Heart right ventricle (tissue), 16 donors: ENCODE results near the gene MX1. TPM values are rescaled to one million over a fixed set of nuclear protein-coding genes. Genes with fewer than 3 reads are reported as not detected.

Experiments
- ATAC-seq, 8 donors: fragments of 200-7000 bp; cut with Tn5 transposase; one replicate each; pipeline ENCODE4 v1.9.1; 2020; ENCODE audit warnings: mild to moderate bottlenecking in 8 of 8, moderate library complexity in 8 of 8, moderate number of reproducible peaks in 1 of 8
- DNase-seq, 2 donors: peaks; one replicate each; pipeline ENCODE4 v3.0.0-alpha.2; 2020
- H3K27ac ChIP-seq, 10 donors: fragments of 200-600 bp; sonication (generic) in 2 of 10; one replicate each; pipeline versions ENCODE4 v1.5.0 to v1.8.0; 2020 to 2022; ENCODE audit warnings: mild to moderate bottlenecking in 3 of 10
- H3K27me3 ChIP-seq, 7 donors: fragments of 200-600 bp; one replicate each; pipeline ENCODE4 v1.8.0; 2021 to 2022; ENCODE audit warnings: mild to moderate bottlenecking in 2 of 7
- H3K36me3 ChIP-seq, 9 donors: fragments of 200-600 bp; sonication (generic) in 1 of 9; one replicate each; pipeline versions ENCODE4 v1.5.0 to v1.8.0; 2020 to 2022; ENCODE audit warnings: mild to moderate bottlenecking in 2 of 9
- H3K4me1 ChIP-seq, 9 donors: fragments of 200-600 bp; sonication (generic) in 1 of 9; one replicate each; pipeline versions ENCODE4 v1.5.0 to v1.8.0; 2020 to 2022; ENCODE audit warnings: mild to moderate bottlenecking in 4 of 9
- H3K4me3 ChIP-seq, 10 donors: fragments of 200-600 bp; sonication (generic) in 2 of 10; one replicate each; pipeline versions ENCODE4 v1.5.0 to v1.8.0; 2020 to 2022; ENCODE audit warnings: mild to moderate bottlenecking in 7 of 10, moderate library complexity in 2 of 10
- H3K9me3 ChIP-seq, 11 donors: fragments of 200-600 bp in 10 of 11; sonication (generic) in 2 of 11; one replicate each; pipeline versions ENCODE4 v1.5.0 to v1.8.0; 2013 to 2022; ENCODE audit warnings: mild to moderate bottlenecking in 2 of 11, control low read depth in 1 of 11, moderate library complexity in 1 of 11
- CTCF ChIP-seq, 9 donors: fragments of 200-600 bp; sonication (generic) in 2 of 9; IDR thresholded peaks; one replicate each; pipeline versions ENCODE4 v1.5.0 to v1.8.0; 2021 to 2022; ENCODE audit warnings: antibody characterized with exemption in 9 of 9, mild to moderate bottlenecking in 5 of 9, moderate library complexity in 1 of 9
- WGBS, 2 donors: extraction: QIAGEN DNeasy Blood & Tissue Kit; methylation state at CpG; one replicate each; pipeline ENCODE4 v1.1.7; 2013; ENCODE audit warnings: inconsistent platforms in 1 of 2; 5-methylcytosine and 5-hydroxymethylcytosine counted together
- intact Hi-C, 10 donors: fragments of 100-400 bp; cut with DNase I; formaldehyde crosslinking; loops; one replicate each; pipeline versions ENCODE4 v1.11.1 to v1.14.2; 2022
- polyA plus RNA-seq, 2 donors: library from polyadenylated mRNA; stranded (reverse); fragments of 200-250 nt; gene quantifications; one replicate each; pipeline ENCODE4 v1.2.3, GENCODE V29; 2013
- total RNA-seq, 10 donors: library from RNA; stranded (reverse); fragmentation: NEBNext Ultra II Directional in 3 of 10; extraction: Animal tissue kit (Norgen Biotek cat#: 25700) in 3 of 10; gene quantifications; one replicate each; pipeline versions ENCODE4 v1.2.1 to v1.2.4, GENCODE V29; 2021 to 2023
- donor health status: Arrhythmogenic right ventricular cardiomyopathy.
- donor health status: ischemic (EF 13 %, LVEDD 7.1; RV severe dilation, severe dysfunction).
- donor health status: healthy with polysubstance abuse.
- donor health status: DM: no; HTN: yes; CAD: no.
- donor health status: DM: no; HTN: no; CAD: no.
- donor health status: ischemic (EF 25% LVEDD 6.9; RV normal size, moderate dysfunction).
- donor health status: ischemic (EF 25% LVEDD 5.7; RV mildly dilated, moderate dysfunction).
- donor health status: healthy.
- donor health status: DM: yes; HTN: yes; CAD: no.
- donor health status: Ischemic cardiomyopathy.
- donor health status: ischemic (EF 35%, LVEDD 5.7; RV mildly dilated, moderate dysfunction).
- donor health status: nonischemic (EF 11% LVEDD 7.7; RV severe dilation, severe dysfunction).
- donor health status: DM: yes; HTN: yes; CAD: no.
- donor health status: PGD.
- donor health status: ischemic (EF 29% LVEDD 5.4; RV normal size, mild dysfunction).
- donor health status: nonischemic (EF 23%, LVEDD 6.1; RV moderate dilation, normal function).

The MX1 gene
- total and polyA plus RNA-seq, 12 donors, result 5.4 to 50.0 (median 18.1) TPM

- TF ChIP-seq CTCF (IDR thresholded peaks at IDR 0.05), result no peak
- H3K36me3 ChIP-seq, result no peaks in the 10 kb centered on the region
- DNase-seq (no peak), ATAC-seq (no peak)
- no peaks in the 10 kb centered on the region for H3K9me3 ChIP-seq
- H3K27me3 ChIP-seq, result peaks cover 0 to 38% (median 11%) of the 10 kb centered on the region in 7 donors
- peaks cover 0 to under 1% (median 0%) of the 10 kb centered on the region in 9 donors for H3K4me1 ChIP-seq
- 50 to 54% methylated on average over 6 of the region's 6 CpGs for WGBS, 2 donors
- no peak overlapping the region for H3K4me3 ChIP-seq
- intact Hi-C loops, result no loop called here
- H3K27ac ChIP-seq, result no peak overlapping the region
These were observed 65.4 kb downstream of the MX1 start for GRCh38 chr21:41491412-41491811.

- TF ChIP-seq CTCF (IDR thresholded peaks at IDR 0.05), result no peak
- 93 to 95% methylated on average over 16 of the region's 16 CpGs for WGBS, 2 donors
- no peaks in the 10 kb centered on the region for H3K36me3 ChIP-seq
- H3K9me3 ChIP-seq, result no peaks in the 10 kb centered on the region
- DNase-seq (no peak), ATAC-seq (no peak)
- no peak overlapping the region for H3K4me3 ChIP-seq
- intact Hi-C loops, result no loop called here
- peaks cover 0 to 49% (median 15%) of the 10 kb centered on the region in 7 donors for H3K27me3 ChIP-seq
- H3K27ac ChIP-seq, result no peak overlapping the region
- no peaks in the 10 kb centered on the region for H3K4me1 ChIP-seq
These were observed 68.2 kb downstream of the MX1 start for GRCh38 chr21:41494242-41494641.

DNA sequence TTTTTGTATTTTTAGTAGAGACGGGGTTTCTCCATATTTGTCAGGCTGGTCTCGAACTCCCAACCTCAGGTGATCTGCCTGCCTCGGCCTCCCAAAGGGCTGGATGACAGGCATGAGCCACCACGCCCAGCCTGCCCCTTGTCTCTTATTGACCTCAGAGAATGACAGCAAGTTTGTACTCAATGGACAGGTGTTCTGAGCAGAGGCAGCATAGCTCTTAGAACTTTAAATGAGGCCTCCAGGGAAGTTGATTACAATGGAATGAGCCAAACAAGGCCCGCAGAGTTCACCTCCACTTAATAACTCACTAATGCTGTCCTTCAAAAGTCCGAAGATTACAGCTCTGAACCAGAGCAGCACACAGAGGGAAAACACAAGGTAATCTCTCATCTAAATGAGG, 71.0 kb downstream of the MX1 start:
- TF ChIP-seq CTCF (IDR thresholded peaks at IDR 0.05), result no peak
- Histone ChIP-seq H3K27me3 (peaks cover 0 to 48% (median 27%) of the 10 kb centered on the region in 7 donors), H3K27ac (no peak overlapping the region), H3K36me3 (no peaks in the 10 kb centered on the region), H3K4me3 (no peak overlapping the region), H3K9me3 (no peaks in the 10 kb centered on the region), H3K4me1 (no peaks in the 10 kb centered on the region)
- ATAC-seq (no peak), DNase-seq (no peak)
- 82 to 84% methylated on average over 6 of the region's 6 CpGs for WGBS, 2 donors
- intact Hi-C loops, result no loop called here

DNA sequence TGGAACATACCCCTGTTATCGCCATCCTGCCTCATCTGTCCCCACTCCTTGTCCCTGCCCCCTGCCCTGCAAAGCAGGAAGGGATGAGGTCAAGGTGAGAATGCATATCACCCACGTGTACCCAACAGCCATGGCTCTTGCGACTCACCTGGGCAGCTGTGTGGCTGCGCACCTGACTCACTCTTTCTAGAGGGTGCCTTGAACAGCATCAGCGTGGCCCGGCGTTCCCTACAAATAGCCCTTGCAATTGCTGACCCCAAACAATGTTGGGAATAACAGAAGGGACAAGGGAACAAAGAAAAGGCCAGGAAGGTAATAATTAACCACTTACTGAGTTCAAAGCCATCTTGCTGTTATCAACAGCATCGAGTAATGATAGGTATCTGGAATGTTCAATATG, 71.7 kb downstream of the MX1 start:
- WGBS, 2 donors, result 80 to 83% methylated on average over 8 of the region's 8 CpGs
- H3K36me3 ChIP-seq, result no peaks in the 10 kb centered on the region
- peaks cover 0 to 50% (median 27%) of the 10 kb centered on the region in 7 donors for H3K27me3 ChIP-seq
- no peak for ATAC-seq
- H3K27ac ChIP-seq, result no peak overlapping the region
- intact Hi-C loops, result no loop called here
- H3K9me3 ChIP-seq, result no peaks in the 10 kb centered on the region
- H3K4me1 ChIP-seq, result no peaks in the 10 kb centered on the region
- no peak overlapping the region for H3K4me3 ChIP-seq
- TF ChIP-seq CTCF (IDR thresholded peaks at IDR 0.05), result no peak
- no peak for DNase-seq
